ENCODE results near the gene ISM1.

ISM1 gene

GRCh38 chr20:13318871-13319521, 97.9 kb downstream of the ISM1 start:
- no peak for TF ChIP-seq CTCF (IDR thresholded peaks at IDR 0.05; ENCODE audit: low read depth, low read length)
- H3K4me3 ChIP-seq (ENCODE audit: low read depth, low read length) = no peak overlapping the region

DNA sequence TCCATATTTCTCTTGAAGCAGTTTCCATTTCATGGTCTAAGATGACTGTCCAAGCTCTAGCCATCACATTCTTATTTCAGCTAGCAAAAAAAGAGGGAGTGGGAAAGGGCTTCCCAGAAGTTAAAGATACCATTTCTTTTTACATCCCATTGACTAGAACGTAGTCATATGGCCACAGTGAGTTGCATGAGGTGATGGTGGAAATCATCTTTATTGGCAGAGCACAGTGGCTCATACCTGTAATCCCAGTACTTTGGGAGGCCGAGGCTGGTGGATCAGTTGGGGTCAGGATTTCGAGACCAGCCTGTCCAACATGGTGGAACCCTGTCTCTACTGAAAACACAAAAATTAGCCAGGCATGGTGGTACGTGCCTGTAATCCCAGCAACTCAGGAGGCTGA, 99.6 kb downstream of the ISM1 start:
- TF ChIP-seq CTCF (IDR thresholded peaks at IDR 0.05; ENCODE audit: low read depth, low read length) = no peak
- H3K4me3 ChIP-seq (ENCODE audit: low read depth, low read length) = no peak overlapping the region

DNA sequence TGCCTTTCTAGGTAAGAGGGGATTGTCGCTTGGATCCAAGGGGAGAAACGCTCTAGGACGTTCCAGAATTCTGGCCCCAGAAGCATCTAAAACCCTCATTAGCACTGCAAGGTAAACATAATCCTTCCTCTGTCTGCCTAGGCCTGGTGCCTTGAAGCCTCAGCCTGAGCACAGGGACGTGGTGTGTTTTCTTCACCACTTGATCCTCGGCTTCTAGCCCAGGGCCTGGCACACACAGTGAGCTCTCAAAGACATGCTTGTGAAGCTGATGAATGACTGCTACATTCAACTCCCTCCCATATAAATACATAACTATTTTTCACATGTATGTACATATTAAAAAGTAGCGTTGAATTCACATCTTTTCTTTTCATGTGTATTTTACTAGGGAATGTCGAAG, 100.3 kb downstream of the ISM1 start:
- no peak for TF ChIP-seq CTCF (IDR thresholded peaks at IDR 0.05; ENCODE audit: low read depth, low read length)
- H3K4me3 ChIP-seq (ENCODE audit: low read depth, low read length) = no peak overlapping the region

- H3K4me3 ChIP-seq (ENCODE audit: low read depth, low read length) = no peak overlapping the region
- TF ChIP-seq CTCF (IDR thresholded peaks at IDR 0.05; ENCODE audit: low read depth, low read length) = no peak
Measured at GRCh38 chr20:13322198-13322597, 101.1 kb downstream of the ISM1 start.

- no peak for TF ChIP-seq CTCF (IDR thresholded peaks at IDR 0.05; ENCODE audit: low read depth, low read length)
- no peak overlapping the region for H3K4me3 ChIP-seq (ENCODE audit: low read depth, low read length)
Measured at GRCh38 chr20:13322621-13323020, 101.5 kb downstream of the ISM1 start.

DNA sequence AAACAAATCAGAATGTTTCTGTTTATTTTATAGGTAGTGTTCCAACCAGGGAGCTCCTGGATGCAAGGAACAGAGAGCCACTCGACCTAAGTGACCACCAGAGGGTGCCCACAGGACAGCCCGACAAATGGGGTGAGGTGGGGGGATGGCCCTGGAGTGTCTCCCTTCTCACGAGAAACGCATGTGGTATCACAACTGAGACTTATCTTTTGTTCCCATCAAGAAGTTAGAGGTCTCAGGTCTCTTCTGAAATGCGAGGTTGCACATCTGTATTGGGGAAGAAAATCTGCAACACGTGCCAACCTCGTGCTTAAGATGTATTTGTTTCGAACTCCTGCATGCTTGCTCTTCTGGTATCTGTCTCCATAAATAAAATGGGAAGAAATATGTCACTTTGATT, 104.0 kb downstream of the ISM1 start:
- TF ChIP-seq CTCF (IDR thresholded peaks at IDR 0.05; ENCODE audit: low read depth, low read length) = peak; percentile 26; the same call in 1 of the 2 replicates
- H3K4me3 ChIP-seq (ENCODE audit: low read depth, low read length) = no peak overlapping the region

GRCh38 chr20:13325796-13326340, 104.8 kb downstream of the ISM1 start:
- no peak overlapping the region for H3K4me3 ChIP-seq (ENCODE audit: low read depth, low read length)

More at GRCh38 chr20:13325796-13326340, 104.8 kb downstream of the ISM1 start:
- no peak for TF ChIP-seq CTCF (IDR thresholded peaks at IDR 0.05; ENCODE audit: low read depth, low read length)

All from WI38 (cell line).